Fibroblast of the aortic adventitia (primary cell): Measurements from ENCODE around the gene PLB1. TPM values are rescaled to one million over a fixed set of nuclear protein-coding genes. Genes with fewer than 3 reads are reported as not detected.

Experiments used
- DNase-seq: peaks from one replicate; pipeline ENCODE4 v3.0.0-alpha.2; 2010; ENCODE audit warnings: low read depth
- H3K4me3 ChIP-seq: 2 replicates; pipeline ENCODE4 v1.5.1; 2011; ENCODE audit warnings: low read depth, mild to moderate bottlenecking, control low read depth, low read length, moderate library complexity
- total RNA-seq: library from RNA; depleted of rRNA; stranded (reverse); fragments of >200 nt; gene quantifications from 2 replicates; pipeline ENCODE4 v1.2.3, GENCODE V29; 2012; ENCODE audit warnings: low replicate concordance
- TF ChIP-seq, protein P1 (sequence below): IDR thresholded peaks from 2 replicates; pipeline ENCODE4 v1.5.1; 2011; ENCODE audit warnings: mild to moderate bottlenecking, low read length, control low read depth, inconsistent platforms; ENCODE audit not compliant: insufficient read depth

The PLB1 gene
- total RNA-seq, 1 donor, result 2.7 TPM

DNA sequence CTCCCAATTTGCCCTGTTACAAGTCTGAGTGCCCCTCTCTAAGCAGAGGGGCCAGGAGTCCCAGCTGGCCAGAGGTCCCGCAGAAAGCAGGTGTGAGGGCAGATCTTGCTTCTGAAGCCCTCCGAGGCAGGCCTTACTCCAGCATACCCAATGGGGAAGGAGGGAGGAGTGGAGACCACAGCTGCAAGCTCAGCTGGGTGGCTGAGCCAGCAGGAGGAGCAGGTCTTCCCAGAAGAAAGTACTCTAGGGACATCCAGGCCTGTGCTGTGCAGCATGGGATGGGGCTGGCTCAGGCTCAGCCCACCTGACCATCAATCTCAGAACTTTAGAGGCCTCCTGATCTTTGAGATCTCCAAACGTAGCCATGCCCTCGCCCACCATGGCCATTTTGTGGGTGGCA lies 31.3 kb downstream of the PLB1 start:
- no peak for DNase-seq
- H3K4me3 ChIP-seq, result no peak overlapping the region
- TF ChIP-seq, protein P1, sequence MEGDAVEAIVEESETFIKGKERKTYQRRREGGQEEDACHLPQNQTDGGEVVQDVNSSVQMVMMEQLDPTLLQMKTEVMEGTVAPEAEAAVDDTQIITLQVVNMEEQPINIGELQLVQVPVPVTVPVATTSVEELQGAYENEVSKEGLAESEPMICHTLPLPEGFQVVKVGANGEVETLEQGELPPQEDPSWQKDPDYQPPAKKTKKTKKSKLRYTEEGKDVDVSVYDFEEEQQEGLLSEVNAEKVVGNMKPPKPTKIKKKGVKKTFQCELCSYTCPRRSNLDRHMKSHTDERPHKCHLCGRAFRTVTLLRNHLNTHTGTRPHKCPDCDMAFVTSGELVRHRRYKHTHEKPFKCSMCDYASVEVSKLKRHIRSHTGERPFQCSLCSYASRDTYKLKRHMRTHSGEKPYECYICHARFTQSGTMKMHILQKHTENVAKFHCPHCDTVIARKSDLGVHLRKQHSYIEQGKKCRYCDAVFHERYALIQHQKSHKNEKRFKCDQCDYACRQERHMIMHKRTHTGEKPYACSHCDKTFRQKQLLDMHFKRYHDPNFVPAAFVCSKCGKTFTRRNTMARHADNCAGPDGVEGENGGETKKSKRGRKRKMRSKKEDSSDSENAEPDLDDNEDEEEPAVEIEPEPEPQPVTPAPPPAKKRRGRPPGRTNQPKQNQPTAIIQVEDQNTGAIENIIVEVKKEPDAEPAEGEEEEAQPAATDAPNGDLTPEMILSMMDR, result no peak

DNA sequence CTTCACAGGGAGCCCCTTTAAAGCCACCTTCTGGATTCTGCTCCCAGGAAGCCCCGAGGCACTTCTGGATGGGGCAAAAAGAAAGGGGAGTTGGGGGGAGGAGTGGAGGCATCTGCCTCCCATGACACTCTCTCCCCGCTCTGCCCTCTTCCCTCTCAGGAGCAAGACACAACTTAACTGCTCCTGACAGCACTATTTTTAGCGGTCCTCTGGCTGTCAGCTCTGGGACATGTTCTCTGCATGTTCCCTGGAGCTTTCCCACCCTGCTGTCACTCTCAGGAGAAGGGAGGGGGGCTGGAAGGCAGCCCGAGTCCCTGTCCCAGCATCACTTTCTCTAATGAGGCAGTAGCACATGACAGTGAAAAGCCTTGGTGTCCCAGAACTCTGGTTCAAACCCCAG lies 32.3 kb downstream of the PLB1 start:
- TF ChIP-seq, protein P1, result no peak

DNA sequence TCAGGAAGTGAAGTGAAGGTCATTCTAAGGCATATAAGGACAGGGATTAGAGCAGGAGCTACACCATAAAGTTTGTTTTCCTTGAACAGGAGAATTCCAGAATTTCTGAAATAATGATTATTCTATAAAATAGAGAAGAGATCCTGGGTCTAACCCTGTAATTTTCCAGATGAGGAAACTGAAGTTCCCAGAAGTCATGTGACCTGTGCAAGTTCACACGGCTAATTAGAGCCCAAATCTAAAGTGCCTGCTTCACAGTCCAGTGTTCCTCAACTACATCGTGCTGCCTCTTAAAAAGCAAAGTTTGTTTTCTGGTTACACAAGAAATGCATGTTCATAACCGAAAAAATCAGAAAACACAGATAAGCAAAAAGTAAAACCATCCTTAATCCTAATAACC lies 34.9 kb downstream of the PLB1 start:
- H3K4me3 ChIP-seq, result no peak overlapping the region
- no peak for DNase-seq
- TF ChIP-seq, protein P1, result no peak

More for the DNA sequence above, 32.3 kb downstream of the PLB1 start:
- H3K4me3 ChIP-seq, result no peak overlapping the region
- DNase-seq, result no peak

- TF ChIP-seq, protein P1, result no peak
- DNase-seq, result no peak
- no peak overlapping the region for H3K4me3 ChIP-seq
Observed at GRCh38 chr2:28532399-28532798, 36.5 kb downstream of the PLB1 start.

GRCh38 chr2:28533044-28533680 lies 37.3 kb downstream of the PLB1 start:
- no peak overlapping the region for H3K4me3 ChIP-seq
- DNase-seq, result no peak
- TF ChIP-seq, protein P1, result no peak

GRCh38 chr2:28534817-28535216 lies 39.0 kb downstream of the PLB1 start:
- no peak for DNase-seq
- H3K4me3 ChIP-seq, result no peak overlapping the region
- TF ChIP-seq, protein P1, result no peak

DNA sequence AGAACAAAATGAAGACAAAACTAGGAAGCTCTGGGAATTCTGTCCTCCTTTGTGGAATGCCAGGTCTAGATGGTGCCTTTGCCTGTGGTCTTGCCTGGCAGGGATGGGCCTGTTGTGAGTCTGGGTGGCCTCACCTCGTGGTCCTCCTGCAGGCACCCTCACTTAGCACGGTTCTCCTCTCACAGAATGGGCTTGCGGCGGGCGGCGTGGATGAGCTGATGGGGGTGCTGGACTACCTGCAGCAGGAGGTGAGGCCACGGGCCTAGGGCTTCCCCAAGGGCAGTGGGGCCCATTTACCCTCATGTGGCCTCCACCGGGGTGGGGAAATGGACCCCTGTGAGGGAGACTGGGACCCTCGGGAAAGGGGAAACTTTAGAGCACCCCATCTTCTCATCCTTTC lies 42.3 kb downstream of the PLB1 start:
- no peak for DNase-seq
- TF ChIP-seq, protein P1, result no peak
- H3K4me3 ChIP-seq, result no peak overlapping the region
